HEK293T (cell line): Measurements from ENCODE around the gene DUSP12.

Source experiments
- ARNT ChIP-seq: fragments of 450-650 bp; IDR thresholded peaks from 2 replicates; pipeline ENCODE4 v1.6.1; 2017; ENCODE audit warnings: mild to moderate bottlenecking
- BHLHE40 ChIP-seq: fragments of 450-650 bp; IDR thresholded peaks from 2 replicates; pipeline ENCODE4 v1.6.1; 2016; ENCODE audit warnings: mild to moderate bottlenecking, moderate library complexity, borderline replicate concordance
- ELF4 ChIP-seq: fragments of 450-650 bp; IDR thresholded peaks from 2 replicates; pipeline ENCODE4 v1.6.1; 2017; ENCODE audit warnings: antibody characterized with exemption
- FOXA1 ChIP-seq: fragments of 450-650 bp; IDR thresholded peaks from 2 replicates; pipeline ENCODE4 v1.6.1; 2016; ENCODE audit warnings: mild to moderate bottlenecking
- FOXK2 ChIP-seq: fragments of 450-650 bp; IDR thresholded peaks from 2 replicates; pipeline ENCODE4 v1.6.1; 2016; ENCODE audit warnings: mild to moderate bottlenecking
- FOXM1 ChIP-seq: fragments of 450-650 bp; IDR thresholded peaks from 2 replicates; pipeline ENCODE4 v1.6.1; 2017; ENCODE audit warnings: mild to moderate bottlenecking, borderline replicate concordance
- HDGF ChIP-seq: fragments of 450-650 bp; IDR thresholded peaks from 2 replicates; pipeline ENCODE4 v1.6.1; 2017; ENCODE audit warnings: antibody characterized with exemption, borderline replicate concordance
- L3MBTL2 ChIP-seq: fragments of 450-650 bp; conservative IDR thresholded peaks from 2 replicates; pipeline ENCODE4 v1.6.1; 2016; ENCODE audit warnings: mild to moderate bottlenecking
- NFRKB ChIP-seq: fragments of 450-650 bp; IDR thresholded peaks from 2 replicates; pipeline ENCODE4 v1.6.1; 2016; ENCODE audit warnings: mild to moderate bottlenecking, moderate library complexity
- PKNOX1 ChIP-seq: fragments of 450-650 bp; IDR thresholded peaks from 2 replicates; pipeline ENCODE4 v1.6.1; 2016
- SP1 ChIP-seq: fragments of 450-650 bp; IDR thresholded peaks from 2 replicates; pipeline ENCODE4 v1.6.1; 2017
- SUZ12 ChIP-seq: fragments of 450-650 bp; IDR thresholded peaks from 2 replicates; pipeline ENCODE4 v1.6.1; 2016; ENCODE audit warnings: mild to moderate bottlenecking
- TARDBP ChIP-seq: fragments of 450-650 bp; IDR thresholded peaks from 2 replicates; pipeline ENCODE4 v1.6.1; 2016
- ZNF384 ChIP-seq: fragments of 450-650 bp; IDR thresholded peaks from 2 replicates; pipeline ENCODE4 v1.6.1; 2016

DNA sequence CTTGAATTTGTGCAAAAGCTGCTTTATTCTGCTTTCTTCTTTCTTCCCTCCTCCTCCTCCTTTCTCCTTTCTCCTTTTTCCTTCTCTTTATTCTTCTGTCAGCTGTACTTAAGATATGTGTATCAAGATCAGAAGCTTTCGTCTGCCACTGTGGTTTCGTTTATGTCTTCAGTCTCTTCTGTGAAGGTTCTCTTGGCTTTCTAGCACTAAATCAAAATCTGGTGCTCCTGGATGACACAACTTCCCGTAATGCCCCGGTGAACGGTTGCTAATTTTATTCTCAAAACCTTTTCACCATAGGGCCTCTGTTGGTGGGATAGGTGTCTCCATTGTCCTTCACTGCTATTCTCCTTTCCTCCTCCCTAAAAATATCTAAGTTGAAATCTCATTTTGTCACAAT lies 21.6 kb downstream of the DUSP12 start:
- TF ChIP-seq FOXK2 (no peak), PKNOX1 (no peak), ELF4 (no peak), ARNT (no peak), SP1 (no peak), FOXA1 (no peak), FOXM1 (no peak), L3MBTL2 (no peak), HDGF (no peak), ZNF384 (no peak), SUZ12 (no peak), NFRKB (no peak), TARDBP (no peak), BHLHE40 (no peak)
